CD4-positive, alpha-beta T cell treated with Interleukin-12 subunit alpha and Interleukin-12 subunit beta, for 1 hour (primary cell): Measurements from ENCODE around the gene DLGAP4.

ENCODE experiments used
- DNase-seq: peaks from one replicate; pipeline ENCODE4 v3.0.0-alpha.2; 2020

Gene DLGAP4

DNA sequence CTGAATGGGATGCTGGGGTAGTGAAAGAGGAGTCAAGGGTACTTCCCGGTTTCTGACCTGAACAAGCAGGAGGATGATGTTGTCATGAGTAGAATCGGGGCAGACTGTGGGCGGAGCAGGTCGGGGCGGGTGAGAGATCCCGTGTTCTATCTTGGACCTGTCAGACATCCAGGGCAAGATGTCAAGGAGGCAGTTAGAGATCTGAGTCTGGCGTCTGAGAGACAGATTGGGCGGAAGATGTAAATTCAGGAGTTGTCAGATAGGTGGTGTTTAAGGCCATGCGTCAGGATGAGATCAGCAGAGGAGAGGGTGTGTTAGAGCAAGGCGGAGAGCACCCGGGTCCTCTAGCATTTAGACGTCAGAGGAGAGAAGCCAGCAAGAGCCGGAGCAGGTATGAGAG, 115.5 kb downstream of the DLGAP4 start:
- no peak for DNase-seq

DNA sequence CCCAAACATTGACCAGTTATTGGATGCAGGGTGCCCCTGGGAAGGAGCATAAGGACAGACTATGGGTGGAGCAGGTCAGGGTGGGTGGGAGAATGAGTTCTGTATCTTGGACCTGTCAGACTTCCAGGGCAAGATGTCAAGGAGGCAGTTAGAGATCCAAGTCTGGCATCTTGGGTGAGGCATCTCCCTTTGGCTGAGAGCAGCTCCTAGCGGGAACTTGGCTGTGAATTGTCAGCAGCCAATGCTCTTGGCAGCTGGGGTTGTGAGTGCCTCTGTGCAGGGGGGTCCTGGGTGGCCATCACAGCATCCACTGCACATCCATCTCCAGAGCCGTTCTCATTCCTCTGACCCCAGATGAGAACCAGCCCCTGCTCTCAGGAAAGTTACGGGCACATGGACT, 118.2 kb downstream of the DLGAP4 start:
- DNase-seq, result no peak

DNA sequence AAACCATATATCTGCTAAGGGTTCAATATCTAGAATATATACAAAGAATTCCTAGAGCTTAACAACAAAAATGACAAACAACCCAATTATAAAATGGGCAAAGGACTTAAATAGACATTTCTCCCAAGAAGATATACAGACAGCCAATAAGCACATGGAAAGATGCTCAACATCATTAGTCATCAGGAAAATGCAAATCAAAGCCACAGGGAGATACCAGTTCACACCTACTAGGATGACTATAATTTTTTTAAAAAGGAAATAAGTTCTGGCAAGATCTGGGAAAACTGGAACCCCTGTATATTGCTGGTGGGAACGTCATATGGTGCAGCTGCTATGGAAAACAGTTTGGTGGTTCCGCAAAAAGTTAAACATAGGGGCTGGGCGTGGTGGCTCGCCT, 119.0 kb downstream of the DLGAP4 start:
- DNase-seq, result no peak

DNA sequence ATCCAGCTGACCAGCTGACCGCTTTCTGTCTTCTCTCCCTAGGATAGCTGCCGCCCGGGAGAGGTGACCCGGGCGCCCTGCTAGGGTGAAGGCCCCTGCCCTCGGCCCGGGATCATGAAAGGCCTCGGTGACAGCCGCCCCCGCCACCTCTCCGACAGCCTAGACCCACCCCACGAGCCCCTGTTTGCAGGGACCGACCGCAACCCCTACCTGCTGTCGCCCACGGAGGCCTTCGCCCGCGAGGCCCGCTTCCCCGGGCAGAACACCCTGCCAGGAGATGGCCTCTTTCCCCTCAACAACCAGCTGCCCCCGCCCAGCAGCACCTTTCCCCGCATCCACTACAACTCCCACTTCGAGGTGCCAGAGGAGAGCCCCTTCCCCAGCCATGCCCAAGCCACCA, 125.5 kb downstream of the DLGAP4 start:
- DNase-seq, result no peak

DNA sequence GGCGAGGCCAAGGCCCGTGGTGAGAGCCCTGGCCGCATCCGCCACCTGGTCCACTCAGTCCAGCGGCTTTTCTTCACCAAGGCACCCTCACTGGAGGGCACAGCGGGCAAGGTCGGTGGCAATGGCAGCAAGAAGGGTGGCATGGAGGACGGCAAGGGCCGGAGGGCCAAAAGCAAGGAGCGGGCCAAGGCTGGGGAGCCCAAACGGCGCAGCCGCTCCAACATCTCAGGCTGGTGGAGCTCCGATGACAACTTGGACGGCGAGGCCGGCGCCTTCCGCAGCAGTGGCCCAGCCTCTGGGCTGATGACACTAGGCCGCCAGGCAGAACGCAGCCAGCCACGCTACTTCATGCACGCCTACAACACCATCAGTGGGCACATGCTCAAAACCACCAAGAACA, 126.0 kb downstream of the DLGAP4 start:
- DNase-seq, result no peak

DNA sequence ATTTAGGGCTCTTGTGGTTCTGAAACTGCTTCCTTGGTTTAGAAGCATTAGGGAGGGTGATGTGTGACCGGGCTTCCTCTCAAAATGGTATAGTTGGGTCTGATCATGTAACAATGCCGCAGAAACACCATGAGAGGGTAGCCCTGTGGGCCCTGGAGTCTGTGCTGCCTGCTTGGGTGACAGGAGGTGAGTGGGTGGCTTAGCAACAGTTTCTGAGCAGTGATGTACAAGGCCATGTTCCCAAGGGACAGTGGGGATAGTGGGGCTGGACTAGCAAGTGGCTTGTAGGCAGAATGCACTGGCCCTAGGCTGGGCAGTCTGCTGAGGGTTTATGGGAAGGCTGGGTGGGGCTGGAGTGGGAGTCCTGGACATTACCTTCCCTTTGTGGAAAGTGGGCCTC, 128.2 kb downstream of the DLGAP4 start:
- no peak for DNase-seq

DNA sequence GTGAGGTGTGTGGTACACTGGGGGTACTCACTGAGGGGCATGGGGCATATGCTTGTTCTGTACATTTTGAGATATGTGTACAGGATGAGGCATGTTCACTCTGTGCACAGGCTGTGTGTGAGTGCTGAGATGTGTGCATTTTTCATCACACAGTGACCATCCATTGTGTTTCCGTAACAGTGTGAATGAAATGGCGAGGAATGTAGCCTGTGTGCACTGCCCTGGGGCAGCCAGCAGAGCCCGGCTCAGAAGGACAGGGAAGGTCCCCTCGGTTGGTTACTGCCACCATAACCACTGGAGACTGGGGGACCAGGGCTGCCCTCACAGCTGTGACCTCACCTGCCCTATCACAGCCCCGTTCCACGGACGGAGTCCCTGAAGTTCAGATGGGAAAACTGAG, 129.0 kb downstream of the DLGAP4 start:
- DNase-seq, result no peak

DNA sequence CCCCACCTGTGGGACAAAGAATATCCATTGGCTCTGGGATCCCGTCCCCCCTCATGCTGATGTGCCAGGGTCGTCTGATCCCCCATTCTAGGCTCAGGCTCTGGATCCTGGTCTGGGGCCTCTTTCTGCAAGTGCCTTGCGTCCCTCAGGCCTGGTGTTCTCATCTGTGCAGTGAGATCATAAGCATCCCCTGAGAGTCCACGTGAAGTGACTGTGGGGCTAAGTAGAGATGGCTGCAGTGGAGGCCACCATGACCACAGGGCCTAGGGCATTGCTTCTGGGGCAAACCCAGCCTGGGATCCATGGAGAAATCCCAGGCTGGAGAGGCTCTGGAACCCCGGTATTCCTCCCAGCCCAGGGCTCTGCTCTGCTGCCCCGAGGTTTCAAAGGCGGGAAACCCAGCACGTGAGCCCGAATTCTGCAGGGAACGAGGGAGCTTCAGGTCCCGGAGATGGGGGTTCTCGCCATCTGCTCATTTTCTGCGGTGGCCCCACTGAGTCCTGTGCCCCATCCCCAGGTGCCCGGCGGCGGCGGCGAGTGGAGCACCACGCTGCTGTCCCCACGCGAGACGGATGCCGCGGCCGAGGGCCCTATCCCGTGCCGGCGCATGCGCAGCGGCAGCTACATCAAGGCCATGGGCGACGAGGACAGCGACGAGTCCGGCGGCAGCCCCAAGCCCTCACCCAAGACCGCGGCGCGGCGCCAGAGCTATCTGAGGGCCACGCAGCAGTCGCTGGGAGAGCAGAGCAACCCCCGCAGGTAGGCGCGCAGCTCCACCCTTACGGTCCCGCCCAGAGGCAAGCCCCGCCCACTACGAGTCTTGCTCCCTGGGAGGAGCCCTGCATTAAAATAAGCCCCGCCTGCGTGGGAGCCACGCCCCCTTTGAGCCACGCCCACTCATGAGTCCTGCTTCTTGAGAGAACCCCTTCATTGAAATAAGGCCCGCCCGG, 129.7 kb downstream of the DLGAP4 start:
- DNase-seq, result peak; percentile 88

DNA sequence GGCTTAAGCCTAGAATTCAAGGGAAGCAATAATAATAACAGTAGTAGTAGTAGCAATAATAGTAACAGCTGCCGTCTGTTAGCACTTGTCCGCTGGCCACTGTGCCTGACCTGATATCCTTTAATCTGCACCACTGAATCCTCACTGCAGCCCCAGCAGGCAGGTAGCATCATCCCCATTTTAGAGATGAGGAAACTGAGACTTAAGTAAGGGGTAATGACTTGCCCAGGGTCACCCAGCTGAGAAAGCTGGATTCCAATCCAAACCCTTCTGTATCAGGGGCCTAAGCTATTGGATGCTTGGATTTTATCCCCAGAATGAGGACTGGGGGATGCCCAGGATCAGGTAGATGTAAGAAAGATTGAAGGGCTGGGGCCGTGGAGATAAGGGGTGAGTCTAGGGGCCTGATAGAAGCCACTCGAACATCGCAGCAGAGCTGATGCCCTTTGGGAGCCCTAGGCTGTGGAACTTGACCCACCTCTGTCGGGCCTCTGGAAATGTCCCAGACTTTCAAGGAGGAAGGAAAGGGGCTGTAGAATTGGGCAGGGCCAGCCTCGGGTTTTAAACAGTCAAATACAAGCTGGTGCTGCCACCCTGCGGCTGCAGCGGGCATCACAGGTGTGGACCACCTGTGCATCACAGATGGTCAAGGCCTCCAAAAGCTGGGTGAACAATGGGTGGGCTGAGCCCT, 133.0 kb downstream of the DLGAP4 start:
- peak; percentile 65 for DNase-seq

DNA sequence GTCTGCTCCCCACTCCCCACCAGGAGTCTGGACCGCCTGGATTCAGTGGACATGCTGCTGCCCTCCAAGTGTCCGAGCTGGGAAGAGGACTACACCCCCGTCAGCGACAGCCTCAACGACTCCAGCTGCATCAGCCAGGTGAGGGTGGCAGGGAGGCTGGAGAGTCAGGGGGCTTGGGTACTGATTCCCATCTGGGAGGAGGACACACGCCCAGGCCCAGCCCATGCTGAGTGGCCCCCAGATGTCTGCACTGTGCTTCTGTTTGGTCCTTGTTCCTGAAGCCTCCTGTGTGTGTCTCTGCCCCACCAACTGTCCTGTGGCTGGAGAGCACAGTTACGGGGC, 133.6 kb downstream of the DLGAP4 start:
- no peak for DNase-seq

DNA sequence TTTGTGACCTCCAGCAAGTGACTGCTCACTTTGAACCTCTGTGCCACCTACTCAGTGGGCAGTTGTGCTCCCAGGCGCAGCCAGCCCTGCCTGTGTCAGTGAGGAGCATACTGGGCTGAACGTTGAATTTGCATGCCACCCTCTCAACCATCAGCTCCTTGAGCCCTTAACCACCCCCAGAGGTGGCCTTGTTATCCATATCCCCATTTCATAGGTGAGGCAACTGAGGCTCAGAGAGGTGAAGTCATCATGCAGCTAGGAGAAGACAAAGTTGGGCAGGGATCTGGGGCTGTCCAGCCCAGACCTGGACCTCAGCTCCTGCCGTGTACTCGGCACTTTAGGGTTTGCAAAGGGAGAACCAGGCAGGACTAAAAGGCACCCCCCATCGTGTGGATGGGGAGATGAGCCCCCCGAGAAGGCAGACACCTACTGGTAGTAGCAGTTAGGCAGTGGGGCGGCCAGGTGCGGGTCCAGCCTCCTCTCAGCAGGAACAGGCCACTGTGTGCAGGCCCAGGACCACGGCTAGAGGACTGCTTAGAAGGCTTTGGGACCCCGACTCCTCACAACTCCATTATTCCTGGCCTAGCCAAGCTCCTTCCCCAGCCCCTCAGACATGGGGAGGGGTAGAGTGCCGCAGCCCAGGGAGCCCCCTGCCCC, 134.4 kb downstream of the DLGAP4 start:
- no peak for DNase-seq

DNA sequence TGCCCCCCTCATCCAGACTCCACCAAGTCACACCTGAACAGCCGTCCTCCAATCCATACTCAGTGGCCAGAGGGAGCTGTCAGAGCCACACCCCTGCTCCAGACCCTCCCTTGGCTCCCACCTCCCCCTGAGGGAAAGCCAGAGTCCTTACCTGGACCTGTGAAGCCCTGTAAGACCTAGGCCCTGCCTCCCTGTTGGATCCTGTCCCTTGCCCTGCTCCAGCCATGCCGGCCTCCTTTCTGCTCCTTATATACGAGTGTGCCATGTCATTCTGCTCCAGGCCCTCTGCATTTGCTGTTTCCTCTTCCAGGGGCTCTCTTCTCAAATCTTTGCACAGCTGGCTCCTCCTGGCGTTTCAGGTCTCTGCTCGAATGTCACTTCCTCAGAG, 134.9 kb downstream of the DLGAP4 start:
- no peak for DNase-seq

DNA sequence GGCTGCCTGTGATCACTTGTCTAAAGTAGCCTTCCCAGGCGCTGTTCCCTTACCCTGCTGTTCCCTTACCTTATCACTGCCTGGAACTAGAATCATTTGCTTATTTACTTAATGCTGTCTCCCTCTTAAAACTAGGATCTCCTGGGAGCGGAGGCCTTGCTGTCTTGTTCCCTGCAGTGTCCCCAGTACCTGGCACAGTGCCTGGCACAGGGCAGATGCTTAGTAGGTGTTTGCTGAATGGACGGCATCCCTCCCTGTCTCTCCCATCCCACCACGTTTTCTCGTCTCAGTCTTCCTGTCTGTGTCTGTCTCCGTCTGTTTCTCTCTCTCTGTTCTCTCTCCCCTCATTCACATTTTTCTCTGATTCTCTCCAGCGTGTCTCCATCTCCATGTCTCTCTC, 135.3 kb downstream of the DLGAP4 start:
- no peak for DNase-seq

DNA sequence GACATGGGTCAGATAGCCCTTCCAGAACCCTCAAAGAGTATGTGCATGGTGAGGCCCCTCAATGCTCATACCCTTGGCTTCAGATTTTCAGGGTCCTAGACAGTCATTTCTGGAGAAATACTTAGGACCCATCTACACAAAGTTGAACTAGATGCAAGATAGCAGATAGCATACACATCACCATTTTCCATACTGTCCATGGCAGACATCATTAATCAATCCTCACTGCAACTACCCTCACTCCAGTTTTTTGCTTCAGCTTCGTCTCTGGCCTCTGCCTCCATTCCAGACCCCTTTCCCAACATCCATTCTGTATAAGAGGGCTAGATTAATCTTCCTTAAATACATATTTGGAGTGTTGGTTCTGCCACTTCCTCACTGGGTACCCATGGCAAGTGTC, 139.7 kb downstream of the DLGAP4 start:
- no peak for DNase-seq

DNA sequence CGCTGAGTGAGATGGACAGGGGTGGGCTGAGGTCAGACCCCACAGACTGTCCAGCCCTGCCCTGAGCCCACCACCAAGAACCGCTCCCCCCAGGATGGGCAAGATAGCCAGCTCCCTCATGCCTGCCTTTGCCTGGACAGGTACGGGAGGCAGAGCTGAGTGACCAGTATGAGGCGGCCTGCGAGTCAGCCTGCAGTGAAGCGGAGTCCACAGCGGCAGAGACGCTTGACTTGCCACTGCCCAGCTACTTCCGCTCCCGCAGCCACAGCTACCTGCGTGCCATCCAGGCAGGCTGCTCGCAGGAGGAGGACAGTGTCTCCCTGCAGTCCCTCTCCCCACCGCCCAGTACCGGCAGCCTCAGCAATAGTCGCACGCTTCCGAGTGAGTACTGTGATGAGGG, 140.4 kb downstream of the DLGAP4 start:
- DNase-seq, result no peak

DNA sequence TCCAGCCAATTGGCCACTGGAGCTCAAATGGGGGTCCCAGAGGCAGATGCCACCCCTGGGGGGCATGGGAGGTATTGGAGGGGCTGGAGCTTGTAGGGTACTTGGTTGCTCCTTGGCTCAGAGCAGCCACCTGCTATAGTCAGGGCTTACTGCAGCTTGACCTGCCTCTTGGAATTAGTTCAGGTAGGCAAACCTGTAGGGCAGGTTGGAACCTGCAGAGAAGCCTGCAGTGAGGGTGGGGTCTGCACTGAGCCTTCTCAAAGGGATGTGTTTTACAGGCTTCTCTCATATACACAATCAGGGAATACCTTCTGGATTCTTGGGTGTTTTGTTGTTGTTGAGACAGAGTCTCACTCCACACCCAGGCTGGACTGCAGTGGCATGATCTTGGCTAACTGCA, 141.0 kb downstream of the DLGAP4 start:
- no peak for DNase-seq

DNA sequence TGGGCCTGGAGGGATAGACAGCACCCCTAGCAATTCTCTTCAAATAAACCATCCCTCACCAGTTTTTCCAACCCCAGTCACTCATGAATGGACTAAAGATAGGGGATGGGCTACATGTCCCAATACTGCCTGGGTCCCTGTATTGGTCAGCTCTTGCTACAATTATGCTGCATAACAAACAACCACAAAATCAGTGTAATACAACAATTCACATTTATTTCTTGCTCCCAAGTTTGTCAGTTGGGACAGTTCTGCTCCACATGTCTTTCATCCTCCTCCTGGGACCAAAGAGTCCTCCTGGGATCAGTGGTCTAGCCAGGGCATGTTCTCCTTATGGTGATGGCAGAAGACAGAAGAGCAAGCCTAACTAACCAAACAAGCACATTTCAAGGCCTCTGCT, 143.5 kb downstream of the DLGAP4 start:
- no peak for DNase-seq

DNA sequence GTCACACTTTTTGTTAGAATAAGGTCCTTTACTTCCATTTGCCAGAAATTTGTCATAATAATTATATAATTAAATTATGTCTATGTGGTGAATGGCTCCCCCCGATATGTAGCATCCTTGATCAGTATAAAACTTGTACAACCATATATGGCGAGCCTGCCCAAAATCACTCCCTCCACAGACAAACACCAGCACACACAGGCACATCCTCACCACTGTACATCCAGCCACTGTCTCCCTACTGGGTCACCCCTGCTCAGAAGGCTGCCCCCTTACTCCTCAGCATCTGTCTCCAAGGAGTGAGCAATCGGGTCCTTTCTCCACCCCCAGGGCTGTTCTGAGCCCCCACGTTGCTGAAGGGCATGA, 148.2 kb downstream of the DLGAP4 start:
- no peak for DNase-seq

DNA sequence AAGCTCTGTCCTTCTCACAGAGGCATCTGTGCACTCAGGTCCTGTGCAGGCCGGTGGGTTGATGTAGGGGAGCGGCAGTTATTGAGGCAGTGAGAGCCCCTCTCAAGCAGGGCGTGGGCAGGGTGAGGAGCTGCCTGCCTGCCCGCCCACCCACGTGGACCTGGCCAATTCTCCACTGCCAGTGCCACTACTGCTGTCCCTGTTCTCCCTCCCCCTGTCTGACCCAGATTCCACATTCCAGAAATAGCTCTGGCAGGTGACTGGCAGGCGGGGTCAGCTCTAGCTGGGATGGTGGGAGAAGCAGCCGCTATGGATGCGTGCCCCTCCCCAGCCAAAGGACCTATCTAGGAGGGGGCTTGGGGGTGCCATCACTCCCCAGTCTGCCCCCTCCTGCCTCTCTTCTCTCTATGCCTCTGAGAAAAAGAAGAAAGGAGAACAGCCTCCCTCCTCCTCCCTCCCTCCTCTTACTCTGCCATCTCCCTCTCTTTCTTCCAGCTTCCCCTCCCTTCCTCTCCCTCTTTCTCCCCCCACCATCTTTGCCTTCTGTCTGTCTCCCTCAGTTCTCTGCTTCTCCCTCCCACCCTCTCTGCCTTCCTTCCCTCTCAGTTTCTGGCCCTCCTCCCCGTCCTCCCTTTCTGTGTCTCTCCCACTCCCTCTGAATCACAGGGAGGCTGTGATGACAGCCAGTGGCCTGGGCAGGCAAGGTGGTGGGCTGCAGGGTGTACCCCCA, 148.7 kb downstream of the DLGAP4 start:
- no peak for DNase-seq

DNA sequence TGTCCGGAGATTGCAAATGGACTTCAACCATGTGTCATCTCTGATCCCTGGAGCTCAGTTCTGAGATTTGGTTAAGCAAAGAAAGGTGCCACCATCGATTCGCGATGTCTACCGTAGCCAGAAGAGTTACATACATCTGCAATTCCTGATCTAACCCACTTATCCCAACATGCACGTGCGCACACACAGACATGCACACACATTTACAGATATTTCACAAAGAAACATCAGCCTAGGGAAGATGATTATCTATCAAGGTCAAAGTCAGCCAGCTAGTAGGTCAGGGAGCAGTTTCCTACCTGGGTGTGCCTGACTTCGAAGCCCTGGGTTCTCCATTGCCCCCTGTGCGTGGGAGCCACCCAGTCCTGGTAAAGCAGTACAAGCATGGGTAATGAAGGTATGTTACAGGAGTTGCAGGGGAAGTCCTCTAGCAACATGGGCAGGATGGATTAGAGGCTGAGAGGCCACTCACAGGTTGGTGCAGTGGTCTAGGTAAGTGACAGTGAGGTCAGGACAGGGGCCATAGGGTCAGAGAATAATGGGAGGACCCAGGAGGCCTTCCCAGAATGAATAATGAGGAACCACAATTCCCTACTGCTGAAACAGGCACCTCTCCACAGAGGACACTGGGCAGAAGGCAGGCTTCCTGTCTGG, 150.0 kb downstream of the DLGAP4 start:
- DNase-seq, result no peak

DNA sequence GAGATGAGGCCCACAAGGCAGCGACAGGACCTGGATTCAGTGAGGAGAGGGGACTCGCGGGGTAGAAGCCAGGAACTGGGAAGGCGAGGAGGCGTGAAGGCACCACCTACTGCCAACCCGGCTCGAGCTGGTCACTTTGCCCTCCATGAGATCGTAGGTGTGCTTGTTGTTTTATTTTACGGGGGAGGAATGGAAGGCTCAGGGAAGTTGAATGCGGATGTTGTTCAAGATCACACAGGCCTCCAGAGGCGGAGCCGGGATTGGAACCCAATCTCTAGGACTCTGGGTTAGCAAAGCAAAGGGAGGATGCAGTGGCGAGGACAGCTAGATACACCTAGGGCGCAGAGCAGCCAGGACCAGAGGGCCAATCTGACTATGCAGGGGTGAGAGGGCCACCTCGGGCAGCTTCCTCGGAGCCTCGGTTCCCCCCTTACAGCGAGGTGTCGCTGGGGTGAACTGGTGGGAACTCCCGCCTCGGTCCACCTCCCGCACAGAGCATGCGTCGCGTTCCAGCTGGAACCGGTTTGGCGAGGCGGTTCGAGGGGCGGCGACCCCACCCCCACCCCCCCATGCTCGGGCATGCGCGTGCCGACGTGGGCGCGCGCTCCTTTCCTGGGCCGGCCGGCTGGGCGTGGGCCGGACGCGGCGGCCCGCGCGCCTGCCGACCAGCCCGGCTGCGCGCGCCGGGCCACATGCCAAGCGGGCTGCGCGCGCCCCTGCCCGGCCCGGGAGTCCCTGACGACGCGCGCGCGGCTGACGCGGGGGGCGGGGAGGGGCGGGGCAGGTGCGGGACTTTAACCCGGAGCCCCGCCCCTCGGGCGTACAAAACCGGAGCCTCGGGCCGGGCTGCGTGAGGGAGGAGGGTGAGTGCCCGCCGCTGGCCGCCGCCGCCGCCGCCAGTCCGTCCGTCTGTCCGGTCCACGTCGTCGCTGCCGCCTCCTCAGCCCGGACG, 154.8 kb downstream of the DLGAP4 start:
- peak; percentile 93 for DNase-seq
